ENCODE results near the gene ILRUN.

DNA sequence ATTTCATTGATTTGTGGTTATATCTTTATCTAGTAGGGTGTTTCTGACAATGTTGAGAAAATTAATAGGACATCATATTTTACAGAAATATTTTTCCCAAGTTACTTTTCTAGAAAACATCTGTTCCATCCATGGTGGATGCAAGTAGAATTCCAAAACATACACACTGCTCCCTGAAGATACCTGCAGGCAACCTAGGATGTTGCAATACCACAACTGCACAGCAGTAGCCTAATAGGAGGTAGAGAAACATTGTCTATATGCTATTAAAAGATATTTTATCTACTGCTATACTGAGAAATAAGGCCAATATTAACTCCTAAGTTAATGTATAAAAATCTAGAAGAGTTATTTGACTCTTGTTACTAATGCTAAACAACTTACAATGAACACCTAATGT lies 6.8 kb downstream of the ILRUN start:
- no peak for TF ChIP-seq CTCF (IDR thresholded peaks at IDR 0.05)
- TF ChIP-seq CHD2 (IDR thresholded peaks at IDR 0.05; ENCODE audit: low read length, partially characterized antibody), result no peak
- TF ChIP-seq TAF1 (IDR thresholded peaks at IDR 0.05; ENCODE audit: borderline replicate concordance, low read depth, low read length), result no peak
- TF ChIP-seq, protein P1, sequence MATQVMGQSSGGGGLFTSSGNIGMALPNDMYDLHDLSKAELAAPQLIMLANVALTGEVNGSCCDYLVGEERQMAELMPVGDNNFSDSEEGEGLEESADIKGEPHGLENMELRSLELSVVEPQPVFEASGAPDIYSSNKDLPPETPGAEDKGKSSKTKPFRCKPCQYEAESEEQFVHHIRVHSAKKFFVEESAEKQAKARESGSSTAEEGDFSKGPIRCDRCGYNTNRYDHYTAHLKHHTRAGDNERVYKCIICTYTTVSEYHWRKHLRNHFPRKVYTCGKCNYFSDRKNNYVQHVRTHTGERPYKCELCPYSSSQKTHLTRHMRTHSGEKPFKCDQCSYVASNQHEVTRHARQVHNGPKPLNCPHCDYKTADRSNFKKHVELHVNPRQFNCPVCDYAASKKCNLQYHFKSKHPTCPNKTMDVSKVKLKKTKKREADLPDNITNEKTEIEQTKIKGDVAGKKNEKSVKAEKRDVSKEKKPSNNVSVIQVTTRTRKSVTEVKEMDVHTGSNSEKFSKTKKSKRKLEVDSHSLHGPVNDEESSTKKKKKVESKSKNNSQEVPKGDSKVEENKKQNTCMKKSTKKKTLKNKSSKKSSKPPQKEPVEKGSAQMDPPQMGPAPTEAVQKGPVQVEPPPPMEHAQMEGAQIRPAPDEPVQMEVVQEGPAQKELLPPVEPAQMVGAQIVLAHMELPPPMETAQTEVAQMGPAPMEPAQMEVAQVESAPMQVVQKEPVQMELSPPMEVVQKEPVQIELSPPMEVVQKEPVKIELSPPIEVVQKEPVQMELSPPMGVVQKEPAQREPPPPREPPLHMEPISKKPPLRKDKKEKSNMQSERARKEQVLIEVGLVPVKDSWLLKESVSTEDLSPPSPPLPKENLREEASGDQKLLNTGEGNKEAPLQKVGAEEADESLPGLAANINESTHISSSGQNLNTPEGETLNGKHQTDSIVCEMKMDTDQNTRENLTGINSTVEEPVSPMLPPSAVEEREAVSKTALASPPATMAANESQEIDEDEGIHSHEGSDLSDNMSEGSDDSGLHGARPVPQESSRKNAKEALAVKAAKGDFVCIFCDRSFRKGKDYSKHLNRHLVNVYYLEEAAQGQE (IDR thresholded peaks at IDR 0.05; ENCODE audit: low read depth, low read length), result no peak
- no peak for TF ChIP-seq NFIC (IDR thresholded peaks at IDR 0.05; ENCODE audit: borderline replicate concordance)
